A549 (cell line): ENCODE measurements around the gene CEBPG. TPM values are rescaled to one million over a fixed set of nuclear protein-coding genes. Genes with fewer than 3 reads are reported as not detected.

Experiments
- ATAC-seq, 2 experiments: fragments of 200-7000 bp in 1 of 2; fragments of >200 bp in 1 of 2; cut with Nextera tagmentation in 1 of 2; cut with Tn5 transposase in 1 of 2; 3 replicates each; pipeline versions ENCODE4 v1.8.0 to v1.9.1; 2018 to 2020; ENCODE audit warnings: mild to moderate bottlenecking in 1 of 2, moderate library complexity in 1 of 2
- CTCF ChIA-PET: fragments of 300-600 bp; sonication (Branson Sonifier 250); formaldehyde crosslinking; extraction: SDS; loops from one replicate; lab custom pipeline; 2021; ENCODE audit warnings: antibody characterized with exemption, inconsistent platforms; lab: Yijun Ruan, JAX
- POLR2A ChIA-PET: fragments of 350-600 bp; formaldehyde crosslinking; extraction: SDS; loops from one replicate; lab custom pipeline; 2021; ENCODE audit warnings: antibody characterized with exemption, inconsistent platforms; lab: Yijun Ruan, JAX
- DNase-seq, 2 experiments: peaks; one replicate each; pipeline versions ENCODE4 v3.0.0 to v3.0.0-alpha.2; 2011 to 2016; ENCODE audit warnings: low read depth in 1 of 2, low spot score in 1 of 2
- FAIRE-seq: peaks from 2 replicates; lab custom pipeline; 2011; peaks lifted over from hg19 to GRCh38; lab: Jason Lieb, UNC
- H3K27ac ChIP-seq, 2 experiments: fragments of >200 bp; sonication (Bioruptor Twin); formaldehyde crosslinking; 3 replicates each; pipeline ENCODE4 v1.5.1; 2016 to 2017
- H3K4me1 ChIP-seq: fragments of >200 bp; sonication (Bioruptor Twin); formaldehyde crosslinking; 3 replicates; pipeline ENCODE4 v1.6.1; 2016
- H3K4me2 ChIP-seq: fragments of >200 bp; sonication (Bioruptor Twin); formaldehyde crosslinking; 3 replicates; pipeline ENCODE4 v1.6.1; 2016
- H3K4me3 ChIP-seq: fragments of >200 bp; sonication (Bioruptor Twin); formaldehyde crosslinking; 3 replicates; pipeline ENCODE4 v1.5.1; 2016
- H3K9me3 ChIP-seq: fragments of >200 bp; sonication (Bioruptor Twin); formaldehyde crosslinking; 3 replicates; pipeline ENCODE4 v1.6.1; 2016
- BHLHE40 ChIP-seq: IDR thresholded peaks from 2 replicates; pipeline ENCODE4 v1.6.1; 2012; ENCODE audit warnings: low read depth, low read length, inconsistent platforms
- CBX8 ChIP-seq: fragments of 200-600 bp; sonication (generic); IDR thresholded peaks from 2 replicates; pipeline ENCODE4 v1.6.1; 2016
- CEBPB ChIP-seq, 2 experiments: fragments of >200 bp in 1 of 2; sonication (Bioruptor Twin) in 1 of 2; formaldehyde crosslinking in 1 of 2; IDR thresholded peaks; 2 replicates each; pipeline ENCODE4 v1.6.1; 2012 to 2016
- CTCF ChIP-seq: fragments of >200 bp; sonication (Bioruptor Twin); formaldehyde crosslinking; IDR thresholded peaks from 3 replicates; pipeline ENCODE4 v1.5.1; 2016
- EHMT2 ChIP-seq: fragments of 200-600 bp; sonication (generic); IDR thresholded peaks from 2 replicates; pipeline ENCODE4 v1.6.1; 2016; ENCODE audit warnings: antibody characterized with exemption, low read depth, mild to moderate bottlenecking, moderate library complexity
- ESRRA ChIP-seq: fragments of 150-350 bp; IDR thresholded peaks from 2 replicates; pipeline ENCODE4 v1.6.1; 2014; ENCODE audit warnings: mild to moderate bottlenecking, low read length, borderline replicate concordance
- FOSL2 ChIP-seq, 2 experiments: fragments of 450-650 bp in 1 of 2; fragments of >200 bp in 1 of 2; sonication (Bioruptor Twin) in 1 of 2; formaldehyde crosslinking; IDR thresholded peaks; 2 replicates each; pipeline versions ENCODE4 v1.5.0 to v1.6.1; 2016 to 2020; ENCODE audit warnings: mild to moderate bottlenecking in 1 of 2, moderate library complexity in 1 of 2
- GATA3 ChIP-seq: IDR thresholded peaks from 2 replicates; pipeline ENCODE4 v1.6.1; 2012; ENCODE audit warnings: borderline replicate concordance
- HDAC2 ChIP-seq: fragments of 200-600 bp; sonication (generic); IDR thresholded peaks from 2 replicates; pipeline ENCODE4 v1.6.1; 2016
- HES2 ChIP-seq: fragments of >200 bp; sonication (Bioruptor Twin); formaldehyde crosslinking; IDR thresholded peaks from 2 replicates; pipeline ENCODE4 v1.6.1; 2016
- HEYL ChIP-seq: fragments of 250-450 bp; sonication (Bioruptor Pico); IDR thresholded peaks from 2 replicates; pipeline ENCODE4 v1.8.0; 2021; ENCODE audit warnings: mild to moderate bottlenecking, moderate library complexity
- HOXA7 ChIP-seq: fragments of 250-450 bp; sonication (Bioruptor Pico); IDR thresholded peaks from 2 replicates; pipeline ENCODE4 v1.5.0; 2020; ENCODE audit warnings: mild to moderate bottlenecking, moderate library complexity
- HOXB5 ChIP-seq: fragments of 250-450 bp; sonication (Bioruptor Pico); IDR thresholded peaks from 2 replicates; pipeline ENCODE4 v1.5.0; 2020; ENCODE audit warnings: mild to moderate bottlenecking, moderate library complexity
- MAZ ChIP-seq: fragments of 150-350 bp; IDR thresholded peaks from 2 replicates; pipeline ENCODE4 v1.6.1; 2014; ENCODE audit warnings: antibody characterized with exemption, low read depth, low read length, borderline replicate concordance
- MYC ChIP-seq: IDR thresholded peaks from 2 replicates; pipeline ENCODE4 v1.6.1; 2012; ENCODE audit warnings: mild to moderate bottlenecking, inconsistent platforms, low read length, improper control_type of control experiment, borderline replicate concordance
- NFE2L2 ChIP-seq: fragments of 150-350 bp; conservative IDR thresholded peaks from 2 replicates; pipeline ENCODE4 v1.6.1; 2014; ENCODE audit warnings: low read length
- POLR2A ChIP-seq: IDR thresholded peaks from 2 replicates; pipeline ENCODE4 v1.6.1; 2012; ENCODE audit warnings: mild to moderate bottlenecking, low read length
- RAD21 ChIP-seq, 2 experiments: fragments of >200 bp in 1 of 2; sonication (Bioruptor Twin) in 1 of 2; formaldehyde crosslinking in 1 of 2; IDR thresholded peaks in 1 of 2; conservative IDR thresholded peaks in 1 of 2; 2 replicates in 1 of 2; 3 replicates in 1 of 2; pipeline ENCODE4 v1.6.1; 2012 to 2018; ENCODE audit warnings: inconsistent platforms in 1 of 2
- RARB ChIP-seq: fragments of 250-450 bp; sonication (Bioruptor Pico); IDR thresholded peaks from 2 replicates; pipeline ENCODE4 v1.8.0; 2021; ENCODE audit warnings: mild to moderate bottlenecking, moderate library complexity
- RCOR1 ChIP-seq: fragments of 150-350 bp; IDR thresholded peaks from 2 replicates; pipeline ENCODE4 v1.6.1; 2014; ENCODE audit warnings: antibody characterized with exemption, low read length, low read depth
- SMC3 ChIP-seq: fragments of >200 bp; sonication (Bioruptor Twin); formaldehyde crosslinking; IDR thresholded peaks from 3 replicates; pipeline ENCODE4 v1.6.1; 2018; ENCODE audit warnings: inconsistent platforms
- SREBF2 ChIP-seq: fragments of 450-650 bp; IDR thresholded peaks from 2 replicates; pipeline ENCODE4 v1.6.1; 2014; ENCODE audit warnings: mild to moderate bottlenecking, moderate library complexity
- TFCP2L1 ChIP-seq: fragments of 250-450 bp; sonication (Bioruptor Pico); IDR thresholded peaks from 2 replicates; pipeline ENCODE4 v1.5.0; 2021; ENCODE audit warnings: mild to moderate bottlenecking
- USF2 ChIP-seq: fragments of 450-650 bp; IDR thresholded peaks from 2 replicates; pipeline ENCODE4 v1.6.1; 2014; ENCODE audit warnings: antibody characterized with exemption
- ZC3H11A ChIP-seq: fragments of 450-650 bp; IDR thresholded peaks from 2 replicates; pipeline ENCODE4 v1.6.1; 2014; ENCODE audit warnings: antibody characterized with exemption, mild to moderate bottlenecking
- ZNF302 ChIP-seq: fragments of 250-450 bp; sonication (Bioruptor Pico); IDR thresholded peaks from 2 replicates; pipeline ENCODE4 v1.9.0; 2021; ENCODE audit warnings: inconsistent platforms, mild to moderate bottlenecking, moderate library complexity
- ZSCAN20 ChIP-seq: fragments of 250-450 bp; sonication (Bioruptor Pico); IDR thresholded peaks from 2 replicates; pipeline ENCODE4 v1.8.0; 2022; ENCODE audit warnings: mild to moderate bottlenecking, moderate library complexity
- WGBS: methylation state at CpG from one replicate; pipeline ENCODE4 v1.1.6; 2017; ENCODE audit errors: missing lambda C conversion rate; 5-methylcytosine and 5-hydroxymethylcytosine counted together
- polyA plus RNA-seq, 4 experiments: library from polyadenylated mRNA; depleted of rRNA in 3 of 4; stranded (reverse); fragments of >200 nt; fragmentation: RNase III in 1 of 4; extraction: RNeasy Plus Mini Kit Qiagen cat#74134 plus additional on column Dnase treatment in 1 of 4; gene quantifications; 2 replicates in 3 of 4; 3 replicates in 1 of 4; pipeline ENCODE4 v1.2.3, GENCODE V29; 2011 to 2017
- TF ChIP-seq, protein P1 (sequence below): IDR thresholded peaks from 2 replicates; pipeline ENCODE4 v1.6.1; 2012
- TF ChIP-seq, protein P2 (sequence below): fragments of 200-600 bp; sonication (generic); IDR thresholded peaks from 2 replicates; pipeline ENCODE4 v1.6.1; 2016; ENCODE audit warnings: antibody characterized with exemption, mild to moderate bottlenecking, moderate library complexity

Gene CEBPG
- polyA plus RNA-seq, 2 of the 4 experiments (the other 2 are of a cell fraction) = 34.3 to 138 TPM

- ATAC-seq (peak in 1 of 2 experiments; percentile 42; a peak in 4 of 6 replicates), FAIRE-seq (no peak), DNase-seq (no peak)
- H3K27ac ChIP-seq = no peak overlapping the region
- 22% methylated on average over 17 of the region's 17 CpGs for WGBS
- ChIA-PET POLR2A (interaction anchor here (0.8 to 1.0 kb wide), 2 partner anchors 340 to 341 kb away, joined by 3 to 4 read pairs; no protein-coding TSS in a partner anchor), CTCF (interaction anchor here (0.6 to 12.8 kb wide), 86 partner anchors 10 to 1286 kb away, joined by 3 to 572 read pairs (median 4); partner anchors contain the start of genes CEBPA, KCTD15 and PEPD)
- TF ChIP-seq TFCP2L1 (no peak), RARB (CRISPR knock-in tag) (no peak), HOXB5 (CRISPR knock-in tag) (no peak), ZNF302 (no peak), HOXA7 (no peak), USF2 (no peak), MYC (no peak), SREBF2 (no peak), ZC3H11A (no peak)
- no peaks in the 10 kb centered on the region for H3K4me1 ChIP-seq
- no peaks in the 10 kb centered on the region for H3K9me3 ChIP-seq
- no peak overlapping the region for H3K4me2 ChIP-seq
- no peak overlapping the region for H3K4me3 ChIP-seq
These were observed 56.6 kb downstream of the CEBPG start for GRCh38 chr19:33429891-33430673.

DNA sequence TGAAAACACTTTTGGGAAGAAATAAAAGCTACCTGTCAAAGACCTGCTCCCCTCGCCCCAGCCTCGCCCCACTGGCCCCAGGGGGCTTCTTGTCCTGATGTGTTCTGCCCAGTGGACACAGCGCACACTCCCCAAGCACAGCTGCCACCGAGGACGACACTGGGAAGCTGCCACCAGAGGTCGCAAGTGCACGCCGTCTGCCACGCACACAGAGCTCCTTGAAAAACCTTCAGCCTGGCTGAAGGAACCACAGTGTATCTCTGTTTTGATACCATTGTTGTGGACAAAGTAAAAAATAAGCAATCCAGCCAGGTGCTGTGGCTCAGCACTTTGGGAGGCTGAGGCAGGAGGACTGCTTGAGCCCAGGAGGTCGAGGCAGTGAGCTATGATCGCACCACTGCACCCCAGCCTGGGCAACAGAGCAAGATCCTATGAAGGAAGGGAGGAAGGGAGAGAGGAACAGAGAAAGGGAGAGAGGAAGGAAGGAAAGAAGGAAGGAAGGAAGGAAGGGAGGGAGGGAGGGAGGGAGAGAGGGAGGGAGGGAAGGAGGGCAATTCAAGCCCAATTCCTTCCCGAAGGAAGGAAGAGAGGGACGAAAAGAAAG lies 57.3 kb downstream of the CEBPG start:
- ChIA-PET CTCF (interaction anchor here (0.6 to 12.8 kb wide), 88 partner anchors 9 to 1286 kb away, joined by 3 to 572 read pairs (median 4); partner anchors contain the start of genes CEBPA, KCTD15 and PEPD), POLR2A (interaction anchor here (0.8 to 1.0 kb wide), 2 partner anchors 339 to 340 kb away, joined by 3 to 4 read pairs; no protein-coding TSS in a partner anchor)
- peak; percentile 100 for FAIRE-seq
- TF ChIP-seq RAD21 (conservative IDR thresholded peaks at IDR 0.05 in 1 of 2, IDR thresholded peaks at IDR 0.05 in 1 of 2) = peak; percentile 90 to 95
- TF ChIP-seq BHLHE40 = no peak
- TF ChIP-seq, protein P1, sequence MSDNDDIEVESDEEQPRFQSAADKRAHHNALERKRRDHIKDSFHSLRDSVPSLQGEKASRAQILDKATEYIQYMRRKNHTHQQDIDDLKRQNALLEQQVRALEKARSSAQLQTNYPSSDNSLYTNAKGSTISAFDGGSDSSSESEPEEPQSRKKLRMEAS = no peak
- TF ChIP-seq ZNF302 = no peak
- no peak for TF ChIP-seq ZC3H11A
- TF ChIP-seq, protein P2, sequence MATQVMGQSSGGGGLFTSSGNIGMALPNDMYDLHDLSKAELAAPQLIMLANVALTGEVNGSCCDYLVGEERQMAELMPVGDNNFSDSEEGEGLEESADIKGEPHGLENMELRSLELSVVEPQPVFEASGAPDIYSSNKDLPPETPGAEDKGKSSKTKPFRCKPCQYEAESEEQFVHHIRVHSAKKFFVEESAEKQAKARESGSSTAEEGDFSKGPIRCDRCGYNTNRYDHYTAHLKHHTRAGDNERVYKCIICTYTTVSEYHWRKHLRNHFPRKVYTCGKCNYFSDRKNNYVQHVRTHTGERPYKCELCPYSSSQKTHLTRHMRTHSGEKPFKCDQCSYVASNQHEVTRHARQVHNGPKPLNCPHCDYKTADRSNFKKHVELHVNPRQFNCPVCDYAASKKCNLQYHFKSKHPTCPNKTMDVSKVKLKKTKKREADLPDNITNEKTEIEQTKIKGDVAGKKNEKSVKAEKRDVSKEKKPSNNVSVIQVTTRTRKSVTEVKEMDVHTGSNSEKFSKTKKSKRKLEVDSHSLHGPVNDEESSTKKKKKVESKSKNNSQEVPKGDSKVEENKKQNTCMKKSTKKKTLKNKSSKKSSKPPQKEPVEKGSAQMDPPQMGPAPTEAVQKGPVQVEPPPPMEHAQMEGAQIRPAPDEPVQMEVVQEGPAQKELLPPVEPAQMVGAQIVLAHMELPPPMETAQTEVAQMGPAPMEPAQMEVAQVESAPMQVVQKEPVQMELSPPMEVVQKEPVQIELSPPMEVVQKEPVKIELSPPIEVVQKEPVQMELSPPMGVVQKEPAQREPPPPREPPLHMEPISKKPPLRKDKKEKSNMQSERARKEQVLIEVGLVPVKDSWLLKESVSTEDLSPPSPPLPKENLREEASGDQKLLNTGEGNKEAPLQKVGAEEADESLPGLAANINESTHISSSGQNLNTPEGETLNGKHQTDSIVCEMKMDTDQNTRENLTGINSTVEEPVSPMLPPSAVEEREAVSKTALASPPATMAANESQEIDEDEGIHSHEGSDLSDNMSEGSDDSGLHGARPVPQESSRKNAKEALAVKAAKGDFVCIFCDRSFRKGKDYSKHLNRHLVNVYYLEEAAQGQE = no peak
- no peak for TF ChIP-seq CBX8
- TF ChIP-seq RARB (CRISPR knock-in tag) = no peak
- TF ChIP-seq RCOR1 = no peak
- TF ChIP-seq HES2 = no peak
- TF ChIP-seq ESRRA = no peak
- TF ChIP-seq MAZ = 0 out of 2 replicates have a peak, but pooled peaks have one; percentile 28
- TF ChIP-seq CTCF = peak; percentile 98
- TF ChIP-seq HOXB5 (CRISPR knock-in tag) = no peak
- no peak for TF ChIP-seq HDAC2
- no peak for TF ChIP-seq EHMT2
- TF ChIP-seq MYC = no peak
- no peak for TF ChIP-seq ZSCAN20 (CRISPR knock-in tag)
- TF ChIP-seq NFE2L2 = no peak
- no peak for TF ChIP-seq POLR2A
- peak; percentile 97 for TF ChIP-seq SMC3
- no peak for TF ChIP-seq HEYL (CRISPR knock-in tag)
- TF ChIP-seq FOSL2 (IDR thresholded peaks at IDR 0.05) = no peak
- no peak for TF ChIP-seq FOSL2 (CRISPR knock-in tag; IDR thresholded peaks at IDR 0.05)
- no peak for TF ChIP-seq CEBPB (IDR thresholded peaks at IDR 0.05)
- TF ChIP-seq GATA3 = no peak

More for the DNA sequence above, 57.3 kb downstream of the CEBPG start:
- peak; percentile 90 to 98 for ATAC-seq
- H3K4me1 ChIP-seq = no peaks in the 10 kb centered on the region
- H3K4me2 ChIP-seq = no peak overlapping the region
- no peak overlapping the region for H3K4me3 ChIP-seq
- peak; percentile 80 to 93 for DNase-seq
- no peaks in the 10 kb centered on the region for H3K9me3 ChIP-seq
- no peak overlapping the region for H3K27ac ChIP-seq
- WGBS = 22% methylated on average over 13 of the region's 13 CpGs
